SKM-1 (cell line): ENCODE results near the gene FJX1.
"Not testable (repeated sequence)": the region's sequence is repeated elsewhere in the genome, so short reads cannot be mapped to it uniquely, and the experiment has no call there.

Source experiments
- DNase-seq: peaks from one replicate; lab custom pipeline; 2025; ENCODE audit not compliant: unreplicated experiment; lab: John Stamatoyannopoulos, UW

Gene FJX1

DNA sequence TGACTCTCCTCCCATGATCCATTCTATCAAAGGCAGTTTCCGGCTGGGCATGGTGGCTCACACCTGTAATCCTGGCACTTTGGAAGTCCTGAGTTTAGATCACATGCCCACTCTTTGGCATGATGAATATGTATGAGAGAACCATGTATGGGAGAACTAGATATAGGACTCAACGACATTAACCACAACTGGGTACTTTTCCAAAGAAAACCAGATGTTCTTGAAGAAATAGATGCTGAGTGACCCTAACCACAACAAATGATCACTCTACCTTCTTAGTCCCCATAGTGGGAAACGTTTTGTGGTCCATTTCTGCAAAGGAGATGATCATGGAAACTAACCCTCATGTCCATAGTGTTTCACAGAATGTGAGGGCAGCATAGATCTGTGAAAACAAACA is 13.6 kb downstream of the FJX1 start:
- no peak for DNase-seq

DNA sequence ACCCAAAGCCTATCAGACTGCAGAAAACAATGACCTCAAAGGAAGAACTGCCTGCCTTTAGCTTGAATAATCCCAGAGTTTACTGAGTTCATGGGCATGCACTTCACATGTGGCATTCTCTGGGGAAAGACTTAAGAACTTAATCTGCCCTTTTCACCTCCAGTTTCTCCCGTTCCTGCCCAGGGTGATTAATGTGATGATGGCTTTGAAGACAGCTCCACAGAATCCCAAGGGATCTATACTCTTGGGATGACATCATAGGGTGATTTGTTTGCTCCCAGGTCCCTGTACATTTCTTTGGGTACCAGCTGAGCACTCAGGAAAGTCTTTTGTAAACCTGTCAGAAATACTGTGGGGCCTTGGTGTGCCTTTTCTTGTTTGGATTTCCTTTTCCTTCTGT is 14.0 kb downstream of the FJX1 start:
- DNase-seq = no peak

DNA sequence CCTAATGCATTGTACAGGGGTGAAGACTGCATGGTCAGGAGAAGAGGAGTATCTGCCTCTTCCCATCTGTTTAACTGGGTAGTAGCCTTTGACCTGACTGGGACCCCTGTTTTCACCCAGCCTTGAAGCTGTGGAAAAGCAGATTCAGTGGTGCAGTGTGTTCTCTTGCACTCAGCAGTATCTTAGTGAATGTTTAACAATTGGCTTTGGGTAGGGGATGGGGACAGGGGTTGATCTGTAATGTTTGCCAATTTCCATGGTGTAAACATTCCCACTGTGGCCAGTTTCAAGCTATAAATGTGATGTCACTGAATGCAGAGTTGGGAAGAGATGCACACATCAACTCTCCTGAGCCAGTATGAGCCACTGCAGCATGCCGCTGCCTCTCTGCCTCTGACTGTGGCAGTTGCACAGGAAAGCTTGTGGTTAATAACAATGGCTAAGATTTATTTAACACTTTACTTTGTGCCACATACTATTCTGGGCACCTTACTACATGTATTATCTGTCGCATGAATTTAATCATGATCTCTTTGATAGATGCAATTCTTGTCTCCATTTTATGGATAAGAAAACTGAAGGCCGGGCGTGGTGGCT is 15.7 kb downstream of the FJX1 start:
- no peak for DNase-seq

DNA sequence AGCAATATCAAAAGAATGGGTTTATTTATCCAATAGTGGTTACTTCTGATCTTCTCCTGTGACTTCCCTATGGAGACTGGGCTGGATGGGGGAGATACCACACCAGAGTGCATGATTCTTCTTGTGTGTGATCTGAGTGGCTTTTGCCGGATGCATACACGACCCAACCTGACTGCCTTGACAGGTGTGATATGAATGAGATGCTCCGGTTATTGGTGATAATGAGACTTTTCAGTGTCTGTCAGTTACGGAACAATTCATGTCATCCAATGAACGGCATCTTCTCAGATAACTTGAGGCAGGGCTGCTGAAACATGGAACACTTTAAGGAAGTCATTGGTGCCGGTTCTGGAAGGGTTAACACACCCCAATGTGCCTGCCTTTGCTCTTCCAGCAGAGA is 17.7 kb downstream of the FJX1 start:
- DNase-seq = no peak

DNA sequence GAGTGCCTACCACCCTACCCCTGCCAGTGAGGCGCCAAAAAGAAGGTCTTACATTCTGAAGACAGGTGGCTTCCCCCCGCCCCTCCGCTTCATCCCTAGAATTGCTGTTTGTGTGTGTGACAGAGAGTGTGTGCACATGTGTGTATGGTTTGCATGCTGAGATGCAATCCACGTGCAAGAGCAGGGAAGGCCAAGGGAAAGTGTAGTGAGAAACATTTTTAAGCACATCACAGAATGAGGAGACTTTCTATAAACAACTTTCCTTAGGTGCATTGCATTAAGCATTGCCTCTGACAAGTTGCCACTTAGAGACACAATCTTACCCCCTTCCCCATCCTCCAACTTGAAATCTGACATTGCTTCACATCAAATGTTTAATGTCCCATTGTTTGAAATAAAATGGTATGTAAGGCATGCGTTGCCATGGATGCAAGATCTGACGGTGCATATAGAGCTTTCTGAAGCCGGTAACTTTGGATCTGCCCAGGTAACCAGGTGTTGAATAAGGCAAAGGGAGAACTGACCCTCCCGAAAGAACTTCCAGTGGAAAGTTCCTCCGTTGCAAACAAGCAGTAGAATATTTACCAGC is 21.4 kb downstream of the FJX1 start:
- DNase-seq = no peak

DNA sequence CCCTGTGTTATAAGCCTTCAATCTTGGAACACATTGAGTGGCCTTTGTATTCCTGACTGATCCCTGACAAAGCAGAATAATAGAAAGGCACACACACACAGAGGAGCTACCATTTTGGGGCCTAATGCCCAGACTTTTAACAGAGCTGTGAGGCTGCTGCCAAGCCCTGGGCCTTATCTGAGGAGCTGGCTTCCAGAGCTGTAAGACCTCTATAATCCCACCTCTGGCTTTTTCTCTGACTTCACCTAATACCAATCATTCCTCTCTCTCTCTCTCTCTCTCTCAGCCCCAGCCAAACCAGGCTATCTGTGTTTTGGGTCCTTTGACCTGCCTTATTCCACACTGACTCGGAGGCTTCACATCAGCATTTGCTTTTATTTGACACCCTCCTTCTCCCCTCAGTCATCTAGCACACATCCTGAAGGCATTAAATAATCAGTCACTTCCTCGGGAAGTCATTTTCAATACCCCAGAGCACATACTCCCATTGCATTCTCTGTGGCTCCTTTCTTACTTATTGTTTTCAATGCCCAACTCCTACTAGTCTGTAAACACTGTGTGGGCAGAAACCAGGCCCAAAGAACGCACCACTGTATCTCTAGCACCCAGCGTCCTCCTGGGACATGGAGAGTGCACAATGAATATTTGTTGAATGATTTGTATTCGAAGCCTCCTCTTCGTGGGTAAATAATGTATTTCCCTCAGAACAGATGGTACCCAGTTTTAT is 23.1 kb downstream of the FJX1 start:
- no peak for DNase-seq

DNA sequence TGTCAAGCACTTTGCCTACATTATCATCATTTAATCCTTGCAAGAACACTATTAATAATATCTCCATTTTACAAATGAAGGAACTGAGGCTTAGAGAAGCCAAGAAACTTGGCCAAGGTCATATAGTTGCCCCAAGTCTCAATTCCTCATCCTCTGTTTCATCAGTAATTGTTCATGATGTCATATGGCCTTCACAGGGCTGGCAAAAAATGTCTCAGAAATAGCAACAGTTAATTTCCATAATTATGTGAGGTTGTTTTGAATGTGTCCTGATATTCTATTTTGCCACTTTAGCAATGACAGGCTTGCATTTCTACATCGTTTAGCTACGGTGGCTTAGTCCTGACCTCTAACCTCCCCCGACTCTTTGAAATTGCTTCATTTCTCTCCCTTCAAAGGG is 23.7 kb downstream of the FJX1 start:
- DNase-seq = no peak

DNA sequence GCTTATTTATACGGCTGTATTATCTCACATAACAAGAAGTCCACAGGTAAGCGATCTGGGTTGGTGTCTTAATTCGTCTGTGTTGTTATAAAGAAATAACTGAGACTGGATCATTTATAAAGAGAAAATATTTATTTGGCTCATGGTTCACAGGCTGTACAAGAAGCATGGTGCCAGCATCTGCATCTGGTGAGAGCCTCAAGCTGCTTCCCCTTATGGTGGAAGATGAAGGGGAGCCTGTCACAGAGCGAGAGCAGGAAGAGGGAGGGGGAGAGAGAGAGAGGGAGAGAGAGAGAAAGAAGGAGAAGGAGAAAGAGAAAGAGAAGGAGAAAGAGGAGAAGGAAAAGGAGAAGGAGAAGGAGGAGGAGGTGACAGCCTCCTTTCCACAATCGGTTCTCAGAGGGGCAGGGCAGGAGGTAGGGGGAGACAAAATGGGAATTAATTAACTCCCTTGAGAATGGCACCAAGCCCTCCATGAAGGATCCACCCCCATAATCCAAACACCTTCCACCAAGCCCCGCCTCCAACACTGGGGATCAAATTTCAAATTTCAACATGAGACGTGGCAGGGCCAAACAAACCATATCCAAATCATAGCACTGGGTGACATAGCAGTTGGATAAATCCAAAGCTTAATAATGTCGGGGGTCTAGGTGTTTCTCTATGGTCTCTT is 29.3 kb downstream of the FJX1 start:
- DNase-seq = no peak

DNA sequence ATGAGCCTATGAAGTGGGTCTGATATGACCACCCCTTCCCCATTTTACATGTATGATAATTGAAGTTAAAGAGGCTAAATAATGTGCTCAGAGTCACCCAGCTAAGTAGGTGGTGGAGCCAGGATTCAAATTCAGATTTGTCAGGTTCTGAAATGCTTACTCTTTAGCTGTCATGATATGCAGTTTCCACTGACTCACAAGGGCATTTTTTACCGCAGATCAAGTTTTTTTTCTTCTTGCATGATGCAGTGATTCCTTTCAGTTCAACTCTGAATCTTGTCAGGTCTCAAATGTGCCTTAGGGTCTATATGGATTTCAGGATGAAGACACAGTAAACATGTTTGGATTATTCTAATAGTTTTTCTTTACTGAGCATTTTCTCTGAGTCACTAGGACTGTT is 31.7 kb downstream of the FJX1 start:
- DNase-seq = no peak

DNA sequence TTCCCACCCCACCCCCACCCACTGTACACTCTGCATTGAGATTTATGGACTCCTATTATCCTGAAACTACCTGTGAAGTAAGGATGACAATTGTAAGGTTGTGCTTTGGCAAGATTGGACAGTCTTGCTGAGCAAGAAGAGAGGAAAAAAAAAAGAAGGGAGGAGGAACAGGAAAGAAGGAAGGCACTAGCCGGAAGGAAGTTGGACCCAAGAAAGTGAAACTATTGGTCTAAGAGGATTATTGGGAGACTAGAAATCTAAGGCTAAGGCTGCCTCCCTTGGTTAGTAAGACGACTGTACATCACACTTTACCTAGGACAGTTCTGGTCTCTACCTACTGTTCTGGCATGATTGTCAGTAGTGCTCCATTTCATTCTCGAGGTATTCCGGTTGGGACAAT is 32.2 kb downstream of the FJX1 start:
- no peak for DNase-seq

DNA sequence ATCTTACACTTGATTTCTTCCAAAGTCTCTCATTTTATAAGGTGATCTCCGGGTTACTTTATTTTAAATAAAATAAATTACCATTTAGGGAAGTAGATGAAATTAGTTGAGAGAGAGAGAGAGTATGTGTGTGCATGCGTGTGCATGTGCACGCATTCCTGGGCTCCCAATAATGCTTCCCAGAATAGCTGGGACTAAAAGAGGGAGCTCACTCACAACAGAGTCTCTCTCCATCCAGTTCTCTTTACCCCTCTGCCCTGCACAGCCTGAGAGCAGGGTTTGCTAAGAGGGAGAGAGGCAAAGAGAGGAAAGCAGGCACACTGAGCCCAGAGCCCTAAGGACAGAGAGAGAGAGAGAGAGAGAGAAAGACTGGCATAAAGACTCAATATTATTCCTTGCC is 33.0 kb downstream of the FJX1 start:
- no peak for DNase-seq

DNA sequence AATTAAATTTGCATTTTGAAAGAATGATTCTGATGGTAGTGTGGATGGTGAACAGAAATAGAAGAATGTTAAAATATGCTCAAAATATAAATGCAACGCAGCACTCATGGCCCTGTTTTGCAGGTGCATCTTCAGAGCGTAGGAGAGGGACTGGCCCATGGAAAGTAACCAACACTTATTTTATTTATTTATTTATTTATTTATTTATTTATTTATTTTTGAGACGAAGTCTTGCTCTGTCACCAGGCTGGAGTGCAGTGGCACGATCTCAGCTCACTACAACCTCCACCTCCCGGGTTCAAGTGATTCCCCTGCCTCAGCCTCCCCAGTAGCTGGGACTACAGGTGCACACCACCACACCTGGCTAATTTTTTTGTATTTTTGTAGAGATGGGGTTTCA is 34.5 kb downstream of the FJX1 start:
- DNase-seq = not testable (repeated sequence)

DNA sequence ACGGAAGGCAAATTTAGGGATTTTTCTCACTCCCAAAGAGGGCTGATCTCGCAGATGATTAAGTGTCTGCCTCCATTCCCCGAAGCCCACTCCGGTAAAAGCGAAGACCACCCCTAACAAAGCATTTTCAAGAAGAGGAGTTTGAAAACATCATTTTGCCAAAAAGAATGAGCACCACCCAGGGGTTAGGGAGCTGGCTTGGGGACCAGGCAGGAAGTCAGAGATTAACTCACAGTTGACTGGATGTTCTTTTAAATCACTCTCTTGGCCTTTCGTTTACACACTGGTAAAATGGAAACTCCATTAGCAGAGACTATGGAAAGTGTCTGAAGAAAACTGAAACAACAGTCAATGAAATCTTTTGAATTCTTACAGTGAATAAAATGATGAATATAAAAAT is 36.5 kb downstream of the FJX1 start:
- no peak for DNase-seq

DNA sequence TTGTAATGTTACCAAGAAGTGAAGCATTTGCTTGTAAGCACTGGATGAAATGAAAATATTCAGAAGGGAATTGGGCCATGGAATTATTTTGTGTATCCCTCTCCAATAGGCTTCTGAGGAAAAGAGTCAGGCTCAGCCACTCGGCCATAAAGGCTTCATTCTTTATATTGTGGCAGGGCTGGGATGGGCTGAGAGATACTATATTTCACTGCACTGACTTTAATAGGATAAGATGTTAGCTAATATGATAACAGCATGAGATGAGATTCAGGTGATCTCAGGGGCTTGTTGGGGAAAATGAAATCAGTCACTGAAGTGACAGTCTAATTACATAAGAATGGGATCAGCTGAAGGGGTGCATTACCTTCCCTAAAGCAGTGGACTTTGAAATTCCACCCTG is 37.0 kb downstream of the FJX1 start:
- no peak for DNase-seq

DNA sequence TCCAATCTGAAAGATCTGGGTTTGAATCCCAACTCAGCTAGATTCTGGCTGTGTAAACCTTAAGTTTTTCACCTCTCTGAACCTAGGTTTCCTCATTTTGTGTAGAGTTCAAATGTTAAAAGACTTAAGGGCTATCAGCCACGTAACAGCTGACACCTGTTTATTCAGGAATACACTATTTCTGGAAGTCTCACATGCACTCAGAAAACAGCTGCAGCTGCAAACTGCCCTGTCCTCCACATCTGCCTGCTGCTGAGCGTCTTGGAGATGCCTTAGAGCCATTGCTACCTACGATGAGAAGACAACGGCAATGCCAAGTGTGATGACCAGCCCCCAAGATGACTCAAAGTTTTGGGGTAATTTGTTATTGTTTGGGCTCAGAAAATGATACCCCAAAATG is 37.6 kb downstream of the FJX1 start:
- no peak for DNase-seq

DNA sequence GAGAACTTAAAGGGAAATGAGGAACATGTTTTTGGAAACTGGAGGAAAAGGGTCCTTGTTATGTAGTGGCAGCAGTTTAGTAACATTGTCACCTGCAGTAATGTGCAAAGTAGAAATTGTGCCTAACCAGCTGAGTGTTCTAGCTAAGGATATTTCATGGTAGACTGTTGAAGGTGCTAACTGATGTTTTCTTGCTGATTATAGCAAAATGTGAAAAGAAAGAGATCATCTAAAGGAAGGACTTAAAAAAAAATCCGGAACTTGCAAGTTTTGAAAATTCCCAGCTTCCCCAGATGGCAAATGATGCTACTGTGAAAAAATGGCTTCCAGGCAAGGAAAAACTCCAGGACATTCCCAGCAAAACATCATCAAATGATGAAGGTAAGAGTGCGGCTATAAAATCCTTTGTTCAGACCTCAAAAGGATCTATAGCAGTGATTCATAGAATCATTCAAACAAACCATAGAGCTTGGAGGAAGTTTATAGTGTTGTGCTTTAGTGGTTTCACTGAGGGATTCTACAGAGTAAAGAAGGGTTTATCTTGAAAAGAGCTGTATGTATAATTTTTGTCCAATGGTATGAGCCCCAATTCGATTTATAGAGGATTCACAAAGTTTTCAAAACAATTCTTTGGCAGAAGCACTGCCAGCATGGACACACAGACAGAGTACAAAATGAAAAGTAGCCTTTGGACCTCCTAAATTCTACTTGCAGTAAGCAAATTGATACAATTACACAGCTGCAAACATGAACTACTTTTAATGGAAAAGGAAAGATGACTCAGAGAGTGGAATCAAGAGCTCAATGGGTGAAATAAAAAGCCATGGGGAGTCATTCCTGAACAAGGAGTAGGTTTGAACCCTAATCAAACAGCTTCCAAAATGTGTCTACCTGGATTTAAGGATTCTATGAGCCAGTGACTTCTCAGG is 40.0 kb downstream of the FJX1 start:
- DNase-seq = no peak

DNA sequence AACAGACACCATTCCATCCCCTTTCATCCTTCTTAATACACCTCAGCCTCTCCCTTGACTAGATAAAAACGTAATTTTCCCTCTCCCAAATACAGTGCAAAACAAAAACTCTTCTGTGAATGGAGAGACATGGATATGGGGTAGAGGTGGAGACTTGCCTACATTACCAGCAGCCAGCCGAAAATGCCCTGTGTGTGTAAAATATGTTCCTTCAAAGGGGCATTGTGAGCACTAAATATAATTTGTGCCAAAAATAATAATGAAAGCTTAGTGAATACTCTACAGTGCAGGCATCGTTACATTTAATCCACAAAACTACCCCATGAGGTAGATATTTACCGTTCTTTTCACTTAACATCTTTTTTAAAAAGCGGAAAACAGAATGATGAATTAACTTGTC is 43.3 kb downstream of the FJX1 start:
- DNase-seq = no peak

DNA sequence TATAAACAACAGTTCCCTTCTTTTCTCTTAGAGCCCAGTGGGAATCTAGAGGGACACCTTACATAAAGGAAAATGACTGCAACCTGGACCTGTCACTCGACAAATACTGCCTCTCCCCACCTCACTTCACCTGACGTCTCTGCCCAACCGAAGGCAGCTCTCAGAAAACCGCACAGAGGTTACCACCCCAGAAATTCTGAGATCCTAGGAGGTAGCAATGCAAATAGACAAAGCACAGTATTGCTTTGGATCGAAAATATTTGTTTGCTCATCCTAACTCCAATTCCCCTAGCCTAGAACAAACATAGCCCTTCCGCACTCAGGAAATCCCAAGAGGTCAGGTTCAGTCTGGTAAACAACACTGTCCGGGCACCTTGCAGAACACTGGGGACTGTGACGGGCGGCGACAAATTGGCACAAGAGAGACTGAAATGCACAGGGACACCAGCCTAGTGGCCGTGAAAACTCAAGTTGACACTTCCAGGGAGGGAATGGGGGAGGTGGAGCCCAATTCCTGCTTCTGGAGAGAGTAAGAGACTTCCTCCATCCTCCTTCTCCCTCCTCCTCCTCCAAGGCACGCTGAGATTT is 43.9 kb downstream of the FJX1 start:
- no peak for DNase-seq

DNA sequence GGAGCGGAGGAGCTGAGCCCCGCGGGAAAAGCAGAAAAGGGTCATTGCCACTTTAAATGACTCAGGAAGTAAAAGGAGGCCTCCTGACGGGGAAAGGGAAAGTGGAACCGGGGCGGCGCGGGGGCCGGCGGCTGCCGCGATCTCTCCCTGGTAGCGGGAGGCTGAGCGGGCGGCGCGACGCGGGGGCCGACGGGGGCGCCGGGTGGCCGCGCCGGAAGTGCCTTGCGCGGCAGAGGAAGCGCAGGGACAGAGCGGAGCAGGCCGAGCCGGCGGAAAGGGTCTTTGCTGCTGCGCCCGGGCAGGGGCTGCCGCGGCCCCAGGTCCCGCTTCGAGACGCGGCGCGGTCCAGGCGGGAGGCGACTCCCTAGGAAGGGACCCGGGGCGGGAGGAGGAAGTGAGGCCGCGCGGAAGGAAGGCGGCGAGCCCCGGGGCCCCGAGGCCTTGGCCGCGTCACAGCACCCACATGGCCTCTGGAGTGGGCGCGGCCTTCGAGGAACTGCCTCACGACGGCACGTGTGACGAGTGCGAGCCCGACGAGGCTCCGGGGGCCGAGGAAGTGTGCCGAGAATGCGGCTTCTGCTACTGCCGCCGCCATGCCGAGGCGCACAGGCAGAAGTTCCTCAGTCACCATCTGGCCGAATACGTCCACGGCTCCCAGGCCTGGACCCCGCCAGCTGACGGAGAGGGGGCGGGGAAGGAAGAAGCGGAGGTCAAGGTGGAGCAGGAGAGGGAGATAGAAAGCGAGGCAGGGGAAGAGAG is 44.6 kb downstream of the FJX1 start, which contains the start of gene TRIM44:
TRIM44 (plus strand) TSS at position 127 of the 759 bp plus-strand sequence; CDS start at position 464, 337 bp downstream.
- DNase-seq = peak; percentile 64

DNA sequence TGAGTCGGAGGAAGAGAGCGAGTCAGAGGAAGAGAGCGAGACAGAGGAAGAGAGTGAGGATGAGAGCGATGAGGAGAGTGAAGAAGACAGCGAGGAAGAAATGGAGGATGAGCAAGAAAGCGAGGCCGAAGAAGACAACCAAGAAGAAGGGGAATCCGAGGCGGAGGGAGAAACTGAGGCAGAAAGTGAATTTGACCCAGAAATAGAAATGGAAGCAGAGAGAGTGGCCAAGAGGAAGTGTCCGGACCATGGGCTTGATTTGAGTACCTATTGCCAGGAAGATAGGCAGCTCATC is 45.1 kb downstream of the FJX1 start:
- no peak for DNase-seq
